IMR-90 (cell line): ENCODE measurements around the gene GRIPAP1. TPM values are rescaled to one million over a fixed set of nuclear protein-coding genes. Genes with fewer than 3 reads are reported as not detected.

Source experiments
- ATAC-seq: fragments of 200-7000 bp; cut with Tn5 transposase; 2 replicates; pipeline ENCODE4 v1.9.1; 2020; ENCODE audit warnings: low read depth, mild to moderate bottlenecking, moderate library complexity
- BruUV-seq: library from RNA; stranded (reverse); fragments of 400-500 nt; replicated peaks from 2 replicates; lab custom pipeline; 2021; lab: Mats Ljungman, UMichigan
- CTCF ChIA-PET: fragments of 300-600 bp; formaldehyde crosslinking; extraction: SDS; loops from one replicate; lab custom pipeline; 2021; ENCODE audit warnings: antibody characterized with exemption; lab: Yijun Ruan, JAX
- POLR2A ChIA-PET: fragments of 300-600 bp; sonication (Branson Sonifier 250); formaldehyde crosslinking; loops from one replicate; lab custom pipeline; 2022; ENCODE audit warnings: antibody characterized with exemption; ENCODE audit not compliant: unreplicated experiment; lab: Charles Lee
- DNase-seq: peaks from one replicate; pipeline ENCODE4 v3.0.0; 2013
- H2AFZ ChIP-seq: replicated peaks from 2 replicates; pipeline ENCODE3; 2013; ENCODE audit warnings: low read length, mild to moderate bottlenecking; ENCODE audit not compliant: poor library complexity
- H2AK5ac ChIP-seq: 2 replicates; pipeline ENCODE4 v1.6.1; 2013; ENCODE audit warnings: low read depth, low read length, inconsistent platforms
- H2AK9ac ChIP-seq: replicated peaks from 2 replicates; pipeline ENCODE3; 2013; ENCODE audit warnings: mild to moderate bottlenecking, low read depth, low read length, moderate library complexity; ENCODE audit not compliant: poor library complexity
- H2BK120ac ChIP-seq: 2 replicates; pipeline ENCODE4 v1.6.1; 2013; ENCODE audit warnings: low read depth, low read length, inconsistent platforms
- H2BK15ac ChIP-seq: 3 replicates; pipeline ENCODE4 v1.6.1; 2013; ENCODE audit warnings: low read depth, low read length, inconsistent platforms
- H2BK20ac ChIP-seq: 2 replicates; pipeline ENCODE4 v1.6.1; 2013; ENCODE audit warnings: low read depth, mild to moderate bottlenecking, inconsistent platforms, low read length, moderate library complexity
- H2BK5ac ChIP-seq: 2 replicates; pipeline ENCODE4 v1.6.1; 2013; ENCODE audit warnings: mild to moderate bottlenecking, low read depth, low read length, inconsistent platforms; ENCODE audit not compliant: poor library complexity, severe bottlenecking
- H3K14ac ChIP-seq: replicated peaks from 2 replicates; pipeline ENCODE4 v1.6.1; 2013; ENCODE audit warnings: low read depth, low read length, inconsistent platforms
- H3K18ac ChIP-seq: 2 replicates; pipeline ENCODE4 v1.6.1; 2013; ENCODE audit warnings: low read depth, low read length, control low read depth
- H3K23ac ChIP-seq: 2 replicates; pipeline ENCODE4 v1.6.1; 2013; ENCODE audit warnings: low read depth, low read length, inconsistent platforms
- H3K27ac ChIP-seq: 2 replicates; pipeline ENCODE4 v1.5.1; 2013; ENCODE audit warnings: mild to moderate bottlenecking, control low read depth, low read length; ENCODE audit not compliant: insufficient read depth
- H3K27me3 ChIP-seq: 2 replicates; pipeline ENCODE4 v1.6.1; 2013; ENCODE audit warnings: low read length; ENCODE audit not compliant: control insufficient read depth, insufficient read depth
- H3K36me3 ChIP-seq: 2 replicates; pipeline ENCODE4 v1.6.1; 2013; ENCODE audit warnings: low read length, mixed read lengths; ENCODE audit not compliant: control insufficient read depth, insufficient read depth
- H3K4ac ChIP-seq: 2 replicates; pipeline ENCODE4 v1.6.1; 2013; ENCODE audit warnings: low read depth, low read length, inconsistent platforms
- H3K4me1 ChIP-seq: 2 replicates; pipeline ENCODE4 v1.6.1; 2013; ENCODE audit warnings: low read length, mixed read lengths; ENCODE audit not compliant: control insufficient read depth, insufficient read depth
- H3K4me2 ChIP-seq: 2 replicates; pipeline ENCODE4 v1.6.1; 2013; ENCODE audit warnings: low read depth, mild to moderate bottlenecking, control low read depth, low read length, moderate library complexity
- H3K4me3 ChIP-seq: 2 replicates; pipeline ENCODE4 v1.5.1; 2013; ENCODE audit warnings: low read depth, mild to moderate bottlenecking, control low read depth, low read length, moderate library complexity; ENCODE audit not compliant: insufficient read depth
- H3K56ac ChIP-seq: 2 replicates; pipeline ENCODE4 v1.6.1; 2013; ENCODE audit warnings: low read length, inconsistent platforms; ENCODE audit not compliant: insufficient read depth; ENCODE audit errors: extremely low read depth
- H3K79me1 ChIP-seq, 2 experiments: 2 replicates each; pipeline ENCODE4 v1.6.1; 2013; ENCODE audit warnings: low read length in 2 of 2, inconsistent platforms in 1 of 2, low read depth in 1 of 2
- H3K9ac ChIP-seq: 2 replicates; pipeline ENCODE4 v1.6.1; 2013; ENCODE audit warnings: low read depth, low read length, control low read depth
- H3K9me1 ChIP-seq: 2 replicates; pipeline ENCODE4 v1.6.1; 2013; ENCODE audit warnings: low read length, inconsistent platforms; ENCODE audit not compliant: insufficient read depth
- H3K9me3 ChIP-seq: 2 replicates; pipeline ENCODE4 v1.6.1; 2013; ENCODE audit warnings: low read length; ENCODE audit not compliant: control insufficient read depth, insufficient read depth
- H4K20me1 ChIP-seq: 2 replicates; pipeline ENCODE4 v1.6.1; 2013; ENCODE audit warnings: low read length, inconsistent platforms; ENCODE audit not compliant: insufficient read depth
- H4K5ac ChIP-seq: 2 replicates; pipeline ENCODE4 v1.6.1; 2013; ENCODE audit warnings: mild to moderate bottlenecking, low read depth, low read length, control low read depth
- H4K8ac ChIP-seq, 2 experiments: 2 replicates each; pipeline ENCODE4 v1.6.1; 2013; ENCODE audit warnings: low read depth in 2 of 2, low read length in 2 of 2, control low read depth in 1 of 2, inconsistent platforms in 1 of 2
- H4K91ac ChIP-seq: 2 replicates; pipeline ENCODE4 v1.6.1; 2013; ENCODE audit warnings: low read depth, low read length, inconsistent platforms; ENCODE audit not compliant: insufficient read depth
- BHLHE40 ChIP-seq: fragments of 150-350 bp; IDR thresholded peaks from 2 replicates; pipeline ENCODE4 v1.6.1; 2016; ENCODE audit warnings: mild to moderate bottlenecking, low read depth, low read length
- CEBPB ChIP-seq: IDR thresholded peaks from 2 replicates; pipeline ENCODE4 v1.6.1; 2012; ENCODE audit warnings: low read depth, low read length, improper control_type of control experiment
- CTCF ChIP-seq: conservative IDR thresholded peaks from 2 replicates; pipeline ENCODE4 v1.5.1; 2012; ENCODE audit warnings: mild to moderate bottlenecking, low read depth, low read length, improper control_type of control experiment
- POLR2A ChIP-seq: IDR thresholded peaks from 2 replicates; pipeline ENCODE4 v1.6.1; 2012; ENCODE audit warnings: mild to moderate bottlenecking, low read depth, low read length
- RAD21 ChIP-seq: IDR thresholded peaks from 2 replicates; pipeline ENCODE4 v1.6.1; 2012; ENCODE audit warnings: low read length, improper control_type of control experiment
- WGBS, 2 experiments: methylation state at CpG; one replicate each; pipeline versions ENCODE4 v1.1.5 to v1.1.7; 2013; ENCODE audit warnings: missing lambda C conversion rate in 2 of 2; ENCODE audit not compliant: insufficient read length in 1 of 2; ENCODE audit errors: extremely low coverage in 2 of 2; 5-methylcytosine and 5-hydroxymethylcytosine counted together
- dilution Hi-C: fragments of 300-500 bp; cut with HindIII; formaldehyde crosslinking; loops from one replicate; pipeline ENCODE4 v1.14.3; 2018; ENCODE audit warnings: low sequenced_read_pairs; ENCODE audit not compliant: unreplicated experiment
- in situ Hi-C: fragments of 300-500 bp; cut with MboI; formaldehyde crosslinking; loops from 3 replicates; pipeline ENCODE4 v1.14.3; 2019; ENCODE audit warnings: low sequenced_read_pairs, inconsistent platforms, mixed read lengths
- intact Hi-C: fragments of 100-400 bp; cut with micrococcal nuclease; formaldehyde crosslinking; loops from 2 replicates; pipeline ENCODE4 v1.10.0; 2022
- polyA plus RNA-seq, 3 experiments: library from polyadenylated mRNA; depleted of rRNA; stranded (reverse); fragments of >200 nt; gene quantifications; 2 replicates each; pipeline ENCODE4 v1.2.3, GENCODE V29; 2012; ENCODE audit warnings: low replicate concordance in 1 of 3
- total RNA-seq: library from RNA; depleted of rRNA; stranded (reverse); fragments of >200 nt; gene quantifications from 2 replicates; pipeline ENCODE4 v1.2.3, GENCODE V29; 2012
- TF ChIP-seq, protein P1 (sequence below): fragments of 150-350 bp; IDR thresholded peaks from 2 replicates; pipeline ENCODE4 v1.6.1; 2016; ENCODE audit warnings: low read depth, mild to moderate bottlenecking, low read length, moderate library complexity, borderline replicate concordance

GRIPAP1 gene
- total and polyA plus RNA-seq, 2 of the 4 experiments (the other 2 are of a cell fraction) = 17.9 to 25.0 TPM

DNA sequence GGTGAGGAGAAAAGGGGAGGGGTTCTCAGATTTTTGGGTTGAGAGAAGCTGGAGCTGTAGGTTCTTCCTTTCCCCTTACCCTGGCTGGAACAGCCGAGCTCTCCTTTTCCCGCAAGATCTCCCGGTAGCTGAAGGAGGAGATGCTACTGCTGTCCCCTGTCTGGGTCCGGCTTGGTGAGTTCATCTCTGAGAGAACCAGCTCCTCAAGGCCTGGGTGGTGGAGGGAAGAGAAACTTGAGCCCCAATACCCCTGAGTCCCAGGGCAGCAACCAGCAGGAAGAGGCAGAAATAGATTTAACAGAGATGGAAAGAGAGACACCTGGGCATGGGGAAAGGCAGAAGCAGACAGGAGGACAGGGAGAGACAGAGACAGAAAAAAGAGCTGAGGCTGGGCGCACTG is 23.8 kb downstream of the GRIPAP1 start:
- no CpG with 5 or more reads among the region's 5 CpGs for WGBS, 2 experiments

More for the DNA sequence above, 23.8 kb downstream of the GRIPAP1 start:
- no peak overlapping the region for H3K4me3 ChIP-seq
- in situ Hi-C loops (no loop called here), dilution Hi-C loops (no loop called here), intact Hi-C loops (no loop called here)
- H3K4me1 ChIP-seq = no peaks in the 10 kb centered on the region
- H3K4me2 ChIP-seq = no peak overlapping the region
- no peak overlapping the region for H2AK5ac ChIP-seq
- no peaks in the 10 kb centered on the region for H3K9me1 ChIP-seq
- H3K27me3 ChIP-seq = no peaks in the 10 kb centered on the region
- no peaks in the 10 kb centered on the region for H4K20me1 ChIP-seq
- TF ChIP-seq POLR2A = no peak
- TF ChIP-seq CTCF = no peak
- TF ChIP-seq BHLHE40 = no peak
- TF ChIP-seq RAD21 = no peak
- TF ChIP-seq, protein P1, sequence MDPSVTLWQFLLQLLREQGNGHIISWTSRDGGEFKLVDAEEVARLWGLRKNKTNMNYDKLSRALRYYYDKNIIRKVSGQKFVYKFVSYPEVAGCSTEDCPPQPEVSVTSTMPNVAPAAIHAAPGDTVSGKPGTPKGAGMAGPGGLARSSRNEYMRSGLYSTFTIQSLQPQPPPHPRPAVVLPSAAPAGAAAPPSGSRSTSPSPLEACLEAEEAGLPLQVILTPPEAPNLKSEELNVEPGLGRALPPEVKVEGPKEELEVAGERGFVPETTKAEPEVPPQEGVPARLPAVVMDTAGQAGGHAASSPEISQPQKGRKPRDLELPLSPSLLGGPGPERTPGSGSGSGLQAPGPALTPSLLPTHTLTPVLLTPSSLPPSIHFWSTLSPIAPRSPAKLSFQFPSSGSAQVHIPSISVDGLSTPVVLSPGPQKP = no peak
- TF ChIP-seq CEBPB = no peak
- no peak overlapping the region for H3K9ac ChIP-seq
- DNase-seq = no peak
- H2AFZ ChIP-seq = no peak overlapping the region
- no peak overlapping the region for H3K4ac ChIP-seq
- H3K56ac ChIP-seq = no peak overlapping the region
- no TSS peak for BruUV-seq
- no peak overlapping the region for H3K18ac ChIP-seq
- H3K36me3 ChIP-seq = peaks cover 27% of the 10 kb centered on the region
- CTCF ChIA-PET = no interaction called here
- no peak overlapping the region for H3K23ac ChIP-seq
- POLR2A ChIA-PET = no interaction called here
- H3K27ac ChIP-seq = no peak overlapping the region
- no peak overlapping the region for H2BK5ac ChIP-seq
- no peak overlapping the region for H2AK9ac ChIP-seq
- no peak overlapping the region for H3K14ac ChIP-seq
- no peak overlapping the region for H4K91ac ChIP-seq
- no peak overlapping the region for H4K8ac ChIP-seq
- H3K9me3 ChIP-seq = peaks cover 2% of the 10 kb centered on the region; the same call in 1 of the 2 replicates
- H3K79me1 ChIP-seq = no peaks in the 10 kb centered on the region
- H4K5ac ChIP-seq = no peak overlapping the region
- no peak overlapping the region for H2BK15ac ChIP-seq
- no peak for ATAC-seq
- no peak overlapping the region for H2BK120ac ChIP-seq
- H2BK20ac ChIP-seq = no peak overlapping the region
